WTC11 (cell line): ENCODE results near the gene PRKRA.

ENCODE experiments used
- AR ChIP-seq: fragments of 250-450 bp; sonication (Bioruptor Pico); IDR thresholded peaks from 2 replicates; pipeline ENCODE4 v1.9.0; 2021; ENCODE audit warnings: mild to moderate bottlenecking
- CTCF ChIP-seq: fragments of 200-600 bp; IDR thresholded peaks from 2 replicates; pipeline ENCODE4 v1.8.0; 2022; ENCODE audit warnings: antibody characterized with exemption
- ESRRA ChIP-seq: sonication (generic); formaldehyde crosslinking; IDR thresholded peaks from 2 replicates; pipeline ENCODE4 v1.8.1; 2022; ENCODE audit warnings: mild to moderate bottlenecking, missing genetic modification reagents, borderline replicate concordance
- JUN ChIP-seq: sonication (generic); formaldehyde crosslinking; IDR thresholded peaks from 2 replicates; pipeline ENCODE4 v1.8.0; 2023; ENCODE audit warnings: mild to moderate bottlenecking, missing genetic modification reagents
- MXD4 ChIP-seq: fragments of 250-450 bp; sonication (Bioruptor Pico); IDR thresholded peaks from 2 replicates; pipeline ENCODE4 v1.8.0; 2021; ENCODE audit warnings: mild to moderate bottlenecking, moderate library complexity, borderline replicate concordance
- NFATC4 ChIP-seq: fragments of 250-450 bp; sonication (Bioruptor Pico); IDR thresholded peaks from 2 replicates; pipeline ENCODE4 v1.9.0; 2021; ENCODE audit warnings: mild to moderate bottlenecking
- NR2C2 ChIP-seq: sonication (generic); formaldehyde crosslinking; IDR thresholded peaks from 2 replicates; pipeline ENCODE4 v1.8.0; 2022; ENCODE audit warnings: mild to moderate bottlenecking, missing genetic modification reagents
- ZNF263 ChIP-seq: sonication (generic); formaldehyde crosslinking; IDR thresholded peaks from 2 replicates; pipeline ENCODE4 v1.8.1; 2022; ENCODE audit warnings: low read depth, mild to moderate bottlenecking, moderate library complexity, missing genetic modification reagents
- TF ChIP-seq, protein P1 (sequence below): sonication (generic); formaldehyde crosslinking; IDR thresholded peaks from 2 replicates; pipeline ENCODE4 v1.8.0; 2022; ENCODE audit warnings: mild to moderate bottlenecking, missing genetic modification reagents
- TF ChIP-seq, protein P2 (sequence below): fragments of 250-450 bp; sonication (Bioruptor Pico); IDR thresholded peaks from 2 replicates; pipeline ENCODE4 v2.1.2; 2022; ENCODE audit warnings: mild to moderate bottlenecking, moderate library complexity

DNA sequence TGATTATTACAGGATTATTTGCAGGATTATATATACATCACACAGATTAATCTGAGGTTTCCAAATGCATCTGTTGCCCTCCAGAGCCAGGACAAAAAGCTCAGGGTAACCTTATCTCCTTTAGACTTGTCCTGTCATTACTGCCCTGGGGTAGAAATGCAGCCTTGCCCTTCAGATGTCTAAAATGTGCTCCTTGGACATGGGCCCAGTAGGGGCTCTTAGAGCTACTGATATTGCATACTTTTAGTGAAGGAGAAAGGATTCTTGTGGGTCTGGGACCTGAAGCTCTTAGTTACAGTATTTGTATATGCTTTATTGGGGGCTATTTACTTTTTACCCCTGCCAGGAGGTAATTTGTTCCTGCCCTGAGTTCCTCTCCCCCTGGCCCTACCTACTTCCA lies 56.1 kb downstream of the PRKRA start:
- TF ChIP-seq CTCF = no peak
- TF ChIP-seq MXD4 (CRISPR knock-in tag) = no peak
- no peak for TF ChIP-seq JUN
- TF ChIP-seq AR (CRISPR knock-in tag) = no peak
- no peak for TF ChIP-seq NFATC4 (CRISPR knock-in tag)
- TF ChIP-seq ESRRA (CRISPR knock-in tag) = no peak
- TF ChIP-seq, protein P1, sequence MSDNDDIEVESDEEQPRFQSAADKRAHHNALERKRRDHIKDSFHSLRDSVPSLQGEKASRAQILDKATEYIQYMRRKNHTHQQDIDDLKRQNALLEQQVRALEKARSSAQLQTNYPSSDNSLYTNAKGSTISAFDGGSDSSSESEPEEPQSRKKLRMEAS (CRISPR knock-in tag) = no peak
- no peak for TF ChIP-seq ZNF263 (CRISPR knock-in tag)
- no peak for TF ChIP-seq NR2C2 (CRISPR knock-in tag)
- TF ChIP-seq, protein P2, sequence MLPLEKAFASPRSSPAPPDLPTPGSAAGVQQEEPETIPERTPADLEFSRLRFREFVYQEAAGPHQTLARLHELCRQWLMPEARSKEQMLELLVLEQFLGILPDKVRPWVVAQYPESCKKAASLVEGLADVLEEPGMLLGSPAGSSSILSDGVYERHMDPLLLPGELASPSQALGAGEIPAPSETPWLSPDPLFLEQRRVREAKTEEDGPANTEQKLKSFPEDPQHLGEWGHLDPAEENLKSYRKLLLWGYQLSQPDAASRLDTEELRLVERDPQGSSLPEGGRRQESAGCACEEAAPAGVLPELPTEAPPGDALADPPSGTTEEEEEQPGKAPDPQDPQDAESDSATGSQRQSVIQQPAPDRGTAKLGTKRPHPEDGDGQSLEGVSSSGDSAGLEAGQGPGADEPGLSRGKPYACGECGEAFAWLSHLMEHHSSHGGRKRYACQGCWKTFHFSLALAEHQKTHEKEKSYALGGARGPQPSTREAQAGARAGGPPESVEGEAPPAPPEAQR (CRISPR knock-in tag) = no peak
